Measurements from ENCODE around the gene MDH2.
"Not testable (repeated sequence)": the region's sequence is repeated elsewhere in the genome, so short reads cannot be mapped to it uniquely, and the experiment has no call there.

The MDH2 gene

DNA sequence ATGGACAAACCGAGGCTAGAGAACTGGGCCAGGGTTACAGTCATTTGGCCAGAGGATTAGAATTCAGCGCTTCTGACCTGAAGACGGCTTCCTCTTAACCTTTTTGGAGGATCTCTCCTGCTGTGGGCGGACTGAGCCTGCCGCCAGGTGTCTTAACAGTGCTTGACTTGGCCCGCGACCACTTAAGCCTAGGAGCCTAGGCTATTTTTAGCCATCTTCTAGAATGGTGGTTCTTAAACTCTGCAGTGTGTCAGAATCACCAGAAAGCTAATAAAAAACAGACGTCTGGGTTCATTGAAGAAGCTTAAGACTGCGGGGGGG is 722 bp downstream of the MDH2 start:
- DNase-seq: peak; percentile 36

DNA sequence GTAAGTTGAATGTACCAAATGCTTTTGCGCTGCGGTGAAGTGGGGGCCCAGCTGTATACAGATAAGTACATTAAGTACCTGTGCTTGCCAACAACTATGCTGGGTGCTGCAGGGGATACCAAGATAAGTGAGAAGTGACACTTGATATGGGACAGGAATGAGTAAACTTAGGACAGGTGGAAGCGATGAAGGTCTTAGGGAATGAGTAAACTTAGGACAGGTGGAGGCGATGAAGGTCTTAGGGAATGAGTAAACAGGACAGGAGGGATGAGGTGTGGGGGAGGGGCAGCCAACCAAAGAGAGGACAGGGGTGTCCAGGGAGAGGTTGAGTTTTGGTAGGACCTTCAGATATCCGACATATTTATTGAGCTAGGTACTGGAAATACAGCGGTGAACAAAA is 1.4 kb downstream of the MDH2 start:
- no peak for DNase-seq

DNA sequence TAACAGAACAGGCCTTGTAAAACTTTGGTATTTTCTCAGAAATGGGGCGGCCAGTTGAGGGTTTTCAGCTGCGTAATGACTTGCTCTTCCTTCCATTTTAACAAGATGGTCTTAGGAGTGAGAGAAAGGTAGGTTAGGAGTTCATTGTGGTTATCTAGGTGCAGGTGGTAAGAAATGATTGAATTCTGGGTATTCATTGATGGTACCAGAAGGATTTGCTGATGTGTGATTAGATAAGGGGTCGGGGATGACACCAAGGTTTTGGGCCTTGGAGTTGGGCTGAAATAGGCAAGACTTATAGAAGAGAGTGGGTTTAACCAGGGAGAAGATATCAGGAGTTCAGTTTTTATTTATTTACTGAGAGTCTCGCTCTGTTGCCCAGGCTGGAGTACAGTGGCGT is 2.6 kb downstream of the MDH2 start:
- no peak for DNase-seq

DNA sequence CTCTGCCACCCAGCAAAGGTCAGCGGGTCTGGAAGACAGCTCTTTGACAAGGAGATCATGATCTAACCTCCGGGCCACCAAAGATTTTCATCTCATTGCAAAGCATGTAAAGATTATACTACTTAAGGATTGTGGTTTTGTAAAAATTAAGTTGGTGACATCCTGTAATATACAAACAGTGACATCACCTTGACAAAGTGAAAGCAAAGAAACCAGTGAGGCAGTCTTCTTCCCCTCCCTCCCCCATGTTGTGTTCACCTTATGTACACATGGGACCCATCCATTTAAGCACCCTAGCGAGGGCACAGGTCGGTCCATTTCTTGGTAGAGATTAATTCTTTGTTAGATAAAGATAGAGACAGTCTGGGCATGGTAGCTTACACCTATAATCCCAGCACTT is 3.9 kb downstream of the MDH2 start:
- DNase-seq: no peak

DNA sequence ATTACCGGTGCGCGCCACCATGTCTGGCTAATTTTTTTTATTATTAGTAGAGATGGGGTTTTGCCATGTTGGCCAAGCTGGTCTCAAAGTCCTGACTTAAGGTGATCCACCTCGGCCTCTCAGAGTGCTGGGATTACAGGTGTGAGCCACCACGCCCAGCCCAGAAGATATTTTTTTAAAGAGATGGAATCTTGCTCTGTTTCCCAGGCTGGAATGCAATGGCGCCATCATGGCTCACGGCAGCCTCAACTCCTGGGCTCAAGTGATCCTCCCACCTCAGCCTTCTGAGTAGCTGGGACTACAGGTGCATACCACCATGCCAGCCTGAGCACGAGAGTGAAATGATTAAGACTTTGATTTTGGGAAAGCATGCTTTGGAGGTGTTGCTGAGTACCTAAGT is 4.8 kb downstream of the MDH2 start:
- not testable (repeated sequence) for DNase-seq

DNA sequence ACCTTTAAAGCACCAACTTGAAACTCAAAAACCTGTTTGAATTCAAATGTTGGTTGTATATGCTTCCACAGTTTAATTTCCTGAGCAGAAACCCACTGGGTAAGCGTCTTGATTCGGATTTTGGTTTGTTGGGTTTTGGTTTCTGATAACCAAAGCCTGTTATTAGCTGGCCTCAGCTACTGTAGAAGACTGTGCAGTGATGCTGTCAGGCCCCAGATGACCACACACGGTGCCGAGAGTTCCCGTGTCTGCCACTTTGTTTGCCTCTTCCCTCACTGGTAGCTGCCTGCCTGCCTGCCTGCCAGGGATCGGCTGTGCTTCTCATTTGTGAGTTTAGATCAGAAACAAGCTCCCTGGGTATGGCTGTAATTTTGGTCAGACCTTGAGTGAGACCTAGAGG is 5.6 kb downstream of the MDH2 start:
- no peak for DNase-seq

DNA sequence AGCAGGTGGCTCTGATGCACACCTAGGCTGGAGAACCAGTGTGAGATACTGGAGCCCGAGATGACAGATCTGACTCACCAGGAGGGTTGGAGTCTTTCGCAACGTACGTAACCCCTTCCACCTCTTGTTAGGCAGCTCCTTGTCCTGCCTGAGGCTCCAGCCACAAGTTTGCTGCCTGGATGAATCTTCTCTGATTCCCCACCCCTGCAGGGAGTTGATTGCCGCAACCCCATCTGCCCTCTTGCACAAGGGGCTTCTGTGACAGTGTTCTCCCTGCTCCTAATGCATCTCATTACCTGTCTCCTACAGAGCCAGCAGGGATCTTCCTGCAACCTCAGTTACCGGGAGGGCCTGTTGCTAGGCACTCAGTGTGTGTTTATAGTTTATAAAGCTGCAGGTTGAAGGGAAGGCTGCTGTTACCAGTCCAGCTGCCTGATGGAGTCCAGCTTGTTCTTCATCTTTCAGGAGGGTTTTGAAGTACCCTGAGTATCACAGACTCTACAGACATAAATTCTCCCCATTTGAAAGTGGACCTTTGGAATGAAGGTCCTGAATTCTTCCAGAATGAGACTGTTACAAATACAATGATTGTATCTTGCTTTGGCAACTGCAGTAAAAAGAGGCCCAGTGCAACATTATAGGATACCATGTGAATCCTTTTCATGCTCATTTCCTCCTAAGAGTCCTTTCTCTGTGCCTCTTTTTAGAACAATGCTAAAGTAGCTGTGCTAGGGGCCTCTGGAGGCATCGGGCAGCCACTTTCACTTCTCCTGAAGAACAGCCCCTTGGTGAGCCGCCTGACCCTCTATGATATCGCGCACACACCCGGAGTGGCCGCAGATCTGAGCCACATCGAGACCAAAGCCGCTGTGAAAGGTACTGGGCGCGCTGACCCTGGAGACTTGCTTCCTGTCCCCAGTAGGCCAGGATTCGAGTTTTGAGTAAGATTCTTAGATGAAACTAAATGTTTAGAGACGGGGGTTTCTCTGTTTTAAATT is 6.5 kb downstream of the MDH2 start:
- DNase-seq: no peak

DNA sequence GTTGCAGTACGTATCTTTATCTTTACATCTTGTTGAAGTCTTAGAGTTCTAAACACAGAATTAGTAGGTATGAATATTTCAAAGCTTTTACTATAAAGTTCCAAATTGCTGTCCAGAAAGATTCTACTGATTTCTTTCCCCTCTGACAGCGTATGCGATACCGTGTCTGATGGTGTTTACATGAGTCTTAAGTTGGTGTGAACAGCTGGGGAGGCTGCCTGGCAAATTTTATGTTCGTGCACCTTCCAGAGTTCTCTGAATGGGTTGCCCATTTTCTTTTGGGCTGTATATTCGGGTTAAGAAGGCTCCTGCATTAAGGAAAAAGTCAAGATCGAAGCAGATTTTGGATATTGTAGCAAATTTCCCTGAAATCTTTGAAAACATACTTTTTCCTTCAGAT is 8.3 kb downstream of the MDH2 start:
- no peak for DNase-seq

DNA sequence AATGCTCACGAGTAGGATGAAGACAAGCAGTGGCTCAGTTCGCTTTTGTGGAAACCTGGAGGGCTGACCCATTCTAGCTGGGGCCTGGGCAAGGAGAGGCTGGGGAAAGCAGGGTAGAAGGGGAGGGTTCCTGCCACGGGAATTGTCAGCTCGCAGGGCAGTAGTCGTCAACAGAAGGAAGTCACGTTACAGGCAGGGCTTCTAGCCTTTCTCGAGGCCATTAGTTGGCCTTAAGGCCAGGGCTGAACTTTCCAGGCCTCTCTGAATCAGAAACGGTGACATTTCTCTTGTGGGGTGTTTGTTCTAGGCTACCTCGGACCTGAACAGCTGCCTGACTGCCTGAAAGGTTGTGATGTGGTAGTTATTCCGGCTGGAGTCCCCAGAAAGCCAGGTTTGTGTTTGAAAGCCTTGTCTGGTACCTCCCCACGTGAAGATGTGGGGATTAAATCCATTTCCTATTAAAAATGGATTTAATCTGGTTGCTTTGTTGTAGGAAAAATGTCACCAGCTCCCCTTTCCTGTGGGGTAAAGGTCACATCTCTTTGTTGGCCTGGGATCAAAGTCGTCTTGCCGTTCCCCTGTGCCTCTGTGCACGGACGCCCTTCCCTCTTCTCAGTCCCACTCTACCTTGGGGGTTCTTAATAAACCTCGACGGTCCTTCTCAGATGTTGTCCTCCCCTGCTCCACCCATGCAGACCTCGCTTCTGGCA is 9.4 kb downstream of the MDH2 start:
- no peak for DNase-seq

DNA sequence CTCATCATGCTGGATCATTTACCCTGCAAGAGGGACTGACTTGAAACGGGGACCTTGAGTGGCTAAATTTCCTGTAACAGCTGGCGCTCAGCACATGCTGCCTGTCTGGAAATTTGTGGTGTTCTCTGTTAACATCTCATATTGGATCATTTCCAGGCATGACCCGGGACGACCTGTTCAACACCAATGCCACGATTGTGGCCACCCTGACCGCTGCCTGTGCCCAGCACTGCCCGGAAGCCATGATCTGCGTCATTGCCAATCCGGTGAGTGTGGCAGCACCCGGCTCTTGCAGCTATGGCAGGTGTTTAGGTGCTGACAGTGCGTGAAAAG is 9.9 kb downstream of the MDH2 start:
- DNase-seq: no peak

DNA sequence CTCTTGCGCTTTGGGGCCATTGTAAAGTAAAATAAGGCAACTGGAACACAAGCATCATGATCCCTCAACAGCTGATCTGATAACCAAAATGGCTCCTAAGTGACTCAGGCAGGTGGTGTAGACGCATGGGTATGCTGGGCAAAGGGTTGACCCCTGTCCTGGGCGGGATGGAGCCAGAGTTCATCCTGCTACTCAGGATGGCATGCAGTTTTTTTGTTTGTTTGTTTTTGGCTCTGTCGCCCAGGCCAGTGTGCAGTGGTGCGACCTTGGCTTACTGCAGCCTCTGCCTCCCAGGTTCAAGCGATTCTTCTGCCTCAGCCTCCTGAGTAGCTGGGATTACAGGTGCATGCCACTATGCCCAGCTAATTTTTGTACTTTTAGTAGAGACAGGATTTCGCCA is 10.8 kb downstream of the MDH2 start:
- not testable (repeated sequence) for DNase-seq

DNA sequence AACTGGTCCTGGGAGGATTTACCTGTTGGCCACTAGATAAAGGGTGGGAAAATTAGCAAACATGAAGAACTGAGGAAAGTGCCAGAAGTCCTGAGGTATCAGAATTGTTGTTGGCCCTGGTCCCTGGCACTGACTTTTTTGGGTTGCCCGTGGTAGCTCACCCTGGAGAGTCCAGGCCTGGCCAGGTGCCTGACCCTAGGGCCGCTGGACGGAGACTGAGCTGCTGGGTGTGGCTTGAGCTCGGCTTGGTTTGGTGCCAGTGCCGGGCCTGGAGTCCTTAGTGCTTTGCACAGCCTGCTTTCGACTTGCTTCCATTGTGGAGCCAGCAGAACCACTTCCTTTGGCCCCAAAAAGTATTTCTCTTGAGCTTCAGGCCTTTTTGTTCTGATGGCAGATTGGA is 12.9 kb downstream of the MDH2 start:
- DNase-seq: no peak

DNA sequence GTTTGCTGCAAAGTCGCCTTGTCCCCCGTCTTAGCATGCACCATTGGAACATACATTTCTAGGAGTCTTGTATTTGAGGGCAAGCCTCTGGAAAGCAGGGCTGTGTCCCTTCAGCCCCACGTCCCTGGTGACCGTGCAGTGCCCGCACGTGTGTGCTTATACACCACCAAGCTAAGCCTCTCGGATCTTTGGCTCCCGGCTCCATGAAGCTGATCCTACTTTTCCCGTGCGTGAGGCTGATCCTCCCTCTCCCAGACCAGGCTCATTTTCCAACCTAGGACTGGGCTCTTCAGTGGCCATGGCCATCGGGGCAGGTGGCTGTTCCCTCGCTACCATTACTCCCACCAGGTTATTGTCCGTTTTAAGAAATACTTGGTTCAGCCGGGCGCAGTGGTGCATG is 14.3 kb downstream of the MDH2 start:
- no peak for DNase-seq

DNA sequence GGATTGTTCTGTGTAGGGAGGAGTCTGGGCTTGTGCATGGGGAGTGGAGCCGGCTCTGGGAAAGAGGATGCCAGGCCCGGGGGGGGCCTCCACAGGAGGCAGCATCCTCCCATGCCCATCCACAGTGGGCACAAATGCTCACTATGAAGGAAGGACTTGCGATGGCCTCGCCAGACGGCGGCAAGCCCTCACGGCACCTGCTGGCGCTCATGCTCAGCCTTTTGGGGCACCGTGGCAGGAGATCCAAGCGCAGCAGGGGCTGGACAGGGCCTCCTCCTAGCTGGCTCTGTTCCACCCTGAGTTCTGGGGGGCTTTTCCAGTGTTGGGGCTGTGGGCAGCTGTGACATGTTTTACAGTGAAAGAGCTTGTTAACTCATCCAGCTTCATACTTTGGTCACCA is 15.2 kb downstream of the MDH2 start:
- no peak for DNase-seq

DNA sequence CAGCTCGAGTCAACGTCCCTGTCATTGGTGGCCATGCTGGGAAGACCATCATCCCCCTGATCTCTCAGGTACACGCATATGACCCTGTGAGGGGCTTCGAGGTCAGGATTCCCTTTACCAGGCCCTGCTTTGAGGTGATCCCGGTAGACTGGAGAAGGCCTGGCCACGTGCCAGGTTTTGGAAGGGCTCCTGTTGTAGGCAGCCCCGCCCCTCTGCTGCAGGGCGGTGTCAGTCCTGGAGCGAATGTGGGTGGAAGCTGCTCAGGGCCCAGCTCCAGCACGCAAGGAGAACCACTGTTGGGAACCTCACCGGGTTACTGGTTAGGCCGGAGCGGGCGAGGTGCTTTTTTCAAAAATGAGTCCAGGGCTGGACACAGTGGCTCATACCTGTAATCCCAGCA is 15.6 kb downstream of the MDH2 start:
- DNase-seq: no peak

DNA sequence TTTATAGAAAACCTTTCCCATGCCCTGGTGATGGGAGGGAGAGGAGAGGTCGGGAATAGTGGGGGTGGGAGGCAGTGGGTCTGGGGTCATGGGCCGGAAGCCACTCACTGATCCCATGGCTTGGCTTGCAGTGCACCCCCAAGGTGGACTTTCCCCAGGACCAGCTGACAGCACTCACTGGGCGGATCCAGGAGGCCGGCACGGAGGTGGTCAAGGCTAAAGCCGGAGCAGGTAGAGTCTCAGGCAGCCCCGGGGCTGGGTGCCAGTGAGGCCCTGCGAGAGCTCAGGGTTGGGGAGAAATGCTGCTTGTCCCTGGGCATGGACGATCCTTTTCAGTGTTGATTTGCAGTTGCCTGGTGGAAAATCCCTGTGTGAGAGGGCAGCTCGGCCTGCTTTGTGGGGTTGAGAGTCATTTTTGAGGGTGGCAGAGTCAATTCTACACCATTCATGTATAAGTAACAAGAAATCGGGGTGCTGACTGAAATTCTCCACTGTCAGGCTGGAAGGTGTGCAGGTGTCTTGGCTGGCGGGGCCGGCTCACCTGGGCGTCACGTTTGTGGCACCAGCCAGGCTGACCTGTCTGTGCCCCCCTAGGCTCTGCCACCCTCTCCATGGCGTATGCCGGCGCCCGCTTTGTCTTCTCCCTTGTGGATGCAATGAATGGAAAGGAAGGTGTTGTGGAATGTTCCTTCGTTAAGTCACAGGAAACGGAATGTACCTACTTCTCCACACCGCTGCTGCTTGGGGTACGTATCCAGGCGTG is 16.5 kb downstream of the MDH2 start:
- DNase-seq: no peak

DNA sequence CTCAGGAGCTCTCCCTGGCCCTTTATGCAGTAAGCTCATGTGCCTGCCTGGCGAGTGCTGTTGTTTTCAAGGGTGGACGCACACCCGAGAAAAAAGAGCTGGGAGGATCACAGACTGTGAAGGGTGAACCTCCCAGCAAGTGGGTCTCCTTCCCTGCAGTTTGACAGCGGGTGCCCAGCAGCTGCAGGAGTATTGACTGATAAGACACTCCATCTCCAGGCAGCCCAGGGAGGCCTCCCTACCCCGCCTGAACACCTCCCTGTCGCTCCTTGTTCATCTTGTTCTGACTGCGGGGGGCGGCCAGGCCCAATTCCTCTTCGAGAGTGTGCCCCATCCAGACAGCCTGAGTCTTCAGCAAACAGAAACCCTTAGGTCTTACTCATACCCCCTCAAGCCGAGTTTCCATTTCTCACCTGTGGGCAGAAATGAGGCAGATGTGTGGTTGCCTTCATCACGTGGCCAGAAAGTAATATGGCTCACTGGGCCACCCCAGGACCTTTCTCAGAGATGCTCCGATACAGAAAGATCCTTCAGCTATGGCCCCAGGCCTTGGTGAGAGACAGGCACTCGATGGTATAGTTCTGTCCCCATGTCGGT is 17.2 kb downstream of the MDH2 start:
- peak; percentile 26 for DNase-seq

DNA sequence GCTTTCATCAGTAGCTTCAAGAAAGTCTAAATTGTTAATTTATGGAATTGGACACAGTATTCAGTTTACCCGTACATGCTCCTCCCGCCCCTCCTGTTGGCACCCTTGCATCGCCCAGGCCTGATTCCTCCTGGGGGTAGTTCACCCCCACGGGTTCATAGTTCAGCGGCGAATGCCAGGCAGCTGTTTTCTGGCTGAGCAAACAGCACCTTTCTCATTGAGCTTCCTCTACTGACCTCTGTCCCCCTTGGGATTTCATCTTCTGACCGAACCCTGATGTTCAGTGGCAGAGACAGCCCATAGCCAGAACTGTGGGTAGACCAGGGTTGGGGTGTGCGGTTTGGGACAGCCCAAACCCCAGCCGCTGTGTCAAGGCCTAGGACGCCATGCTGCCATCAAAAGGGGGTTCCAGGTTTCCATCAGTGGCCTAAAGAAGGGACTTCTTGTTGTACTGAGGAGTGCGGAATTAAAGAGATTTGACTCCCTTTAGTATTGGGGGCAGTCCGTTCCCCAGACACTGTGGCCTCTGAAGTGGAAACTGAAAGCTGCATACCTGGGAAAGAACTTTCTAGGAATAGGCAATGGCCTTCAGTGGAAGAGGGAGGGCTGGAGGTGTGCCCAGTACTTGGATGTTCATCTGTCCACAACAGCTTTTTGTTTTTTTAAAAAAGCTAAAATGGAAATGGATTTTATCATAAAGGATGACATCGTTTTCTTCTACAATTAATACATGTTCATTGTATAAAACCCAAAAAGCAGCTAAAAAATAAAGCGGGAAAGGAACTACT is 19.0 kb downstream of the MDH2 start:
- DNase-seq: no peak

DNA sequence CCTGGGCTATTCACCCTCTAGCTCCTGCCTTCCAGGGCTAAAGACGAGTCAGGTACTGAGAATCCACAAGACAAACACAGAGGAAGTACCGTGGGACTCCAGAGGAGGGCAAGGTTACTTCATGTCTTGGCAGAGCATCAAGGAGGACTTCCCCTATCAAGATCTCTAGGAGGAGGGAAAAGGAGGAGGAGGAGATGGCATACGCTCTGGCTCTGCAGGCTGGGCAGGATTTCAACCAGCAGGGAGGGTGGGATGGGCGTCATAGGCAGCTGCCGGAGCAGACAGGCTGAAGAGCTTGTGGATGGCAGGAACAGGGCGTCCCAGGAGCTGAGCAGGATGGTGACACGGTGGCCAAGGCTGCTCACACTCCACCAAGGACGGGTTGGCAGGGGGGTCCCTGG is 21.3 kb downstream of the MDH2 start:
- DNase-seq: no peak

DNA sequence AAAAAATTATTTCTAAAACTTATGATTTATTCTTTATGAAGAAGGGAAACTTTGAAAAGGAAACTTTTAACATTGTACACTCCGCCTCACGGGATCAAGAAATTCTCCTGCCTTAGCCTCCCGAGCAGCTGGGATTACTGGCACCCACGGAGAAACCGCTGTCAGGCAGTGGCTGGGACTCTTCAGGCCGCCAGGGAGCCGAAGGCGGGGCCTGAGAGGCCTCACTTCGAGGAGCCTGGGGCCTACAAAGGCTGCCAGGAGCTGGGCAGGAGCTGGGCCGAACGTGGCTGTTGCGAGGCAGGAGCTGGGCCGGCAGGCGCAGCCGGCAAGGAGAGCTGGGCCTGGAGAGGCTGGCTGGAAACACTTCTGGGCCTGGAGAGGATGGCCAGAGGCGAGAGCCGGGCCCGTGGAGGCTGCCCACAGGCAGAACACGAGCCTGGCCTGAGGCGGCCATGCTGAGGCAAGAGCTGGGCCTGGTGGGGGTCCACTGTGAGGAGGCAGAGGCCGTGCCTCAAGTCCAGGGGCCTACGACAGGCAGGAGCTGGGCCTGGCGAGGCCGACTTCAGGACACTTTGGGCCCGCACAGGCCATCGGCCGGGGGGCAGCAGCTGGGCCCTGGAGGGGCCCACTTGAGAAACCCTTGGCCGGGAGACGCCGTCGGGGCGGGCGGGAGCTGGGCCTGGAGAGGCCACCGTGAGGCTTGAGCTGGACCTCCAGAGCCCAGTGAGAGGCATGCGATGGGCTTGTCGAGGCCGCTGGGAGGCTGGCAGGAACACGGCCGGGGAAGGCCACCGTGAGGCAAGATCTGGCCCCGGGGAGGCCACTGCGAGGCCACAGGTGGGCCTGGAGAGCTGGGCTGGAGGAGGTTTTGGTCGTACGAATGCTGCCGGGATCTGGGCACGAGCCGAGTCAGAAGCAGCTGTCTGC is 23.7 kb downstream of the MDH2 start:
- DNase-seq: no peak

All from activated CD4-positive, alpha-beta T cell treated with anti-CD3 and anti-CD28 coated beads for 48 hours (primary cell).